Tibial nerve (tissue), 4 donors: ENCODE data around the gene DIP2C. TPM values are rescaled to one million over a fixed set of nuclear protein-coding genes. Genes with fewer than 3 reads are reported as not detected.

Source experiments
- DNase-seq, 2 donors: peaks; one replicate each; pipeline ENCODE4 v3.0.0-alpha.2; 2019; ENCODE audit warnings: low spot score in 2 of 2
- H3K27ac ChIP-seq, 4 donors: fragments of 200-600 bp; sonication (generic) in 3 of 4; one replicate each; pipeline ENCODE4 v1.5.1; 2017 to 2019; ENCODE audit warnings: mild to moderate bottlenecking in 1 of 4
- H3K27me3 ChIP-seq, 2 donors: fragments of 200-600 bp; sonication (generic) in 1 of 2; one replicate each; pipeline versions ENCODE4 v1.5.1 to v1.6.0; 2017 to 2019
- H3K36me3 ChIP-seq, 3 donors: fragments of 200-600 bp; sonication (generic); one replicate each; pipeline ENCODE4 v1.5.1; 2018 to 2019
- H3K4me1 ChIP-seq, 4 donors: fragments of 200-600 bp; sonication (generic) in 3 of 4; one replicate each; pipeline ENCODE4 v1.5.1; 2017 to 2019
- H3K4me3 ChIP-seq, 4 donors: fragments of 200-600 bp; sonication (generic) in 3 of 4; one replicate each; pipeline ENCODE4 v1.5.1; 2017 to 2019; ENCODE audit warnings: mild to moderate bottlenecking in 1 of 4, moderate library complexity in 1 of 4
- H3K9me3 ChIP-seq, 4 donors: fragments of 200-600 bp; sonication (generic) in 3 of 4; one replicate each; pipeline ENCODE4 v1.5.1; 2017 to 2019
- CTCF ChIP-seq, 5 experiments: fragments of 200-600 bp in 3 of 5; fragments of 450-650 bp in 2 of 5; sonication (generic) in 3 of 5; IDR thresholded peaks; one replicate each; pipeline ENCODE4 v1.5.1; 2016 to 2019; ENCODE audit warnings: antibody characterized with exemption in 5 of 5, mild to moderate bottlenecking in 3 of 5, moderate library complexity in 2 of 5
- EP300 ChIP-seq, 2 donors: sonication (generic); formaldehyde crosslinking; IDR thresholded peaks; one replicate each; pipeline ENCODE4 v1.6.1; 2017; ENCODE audit warnings: antibody characterized with exemption in 2 of 2, mild to moderate bottlenecking in 1 of 2
- POLR2A ChIP-seq, 2 donors: fragments of 450-650 bp; IDR thresholded peaks; one replicate each; pipeline ENCODE4 v1.6.1; 2017; ENCODE audit warnings: antibody characterized with exemption in 2 of 2, mild to moderate bottlenecking in 2 of 2, moderate library complexity in 2 of 2
- WGBS, 2 donors: methylation state at CpG; one replicate each; pipeline ENCODE4 v1.1.5; 2018; 5-methylcytosine and 5-hydroxymethylcytosine counted together
- total RNA-seq, 4 donors: library from RNA; depleted of rRNA; stranded (reverse); fragments of >200 nt; gene quantifications; one replicate each; pipeline ENCODE4 v1.1.0, GENCODE V29; 2016

The DIP2C gene
- total RNA-seq, 4 donors from 2014 or later: 31.4 to 46.5 (median 36.0) TPM

GRCh38 chr10:344582-345200, 344.8 kb downstream of the DIP2C start:
- TF ChIP-seq CTCF (IDR thresholded peaks at IDR 0.05) (no peak), EP300 (IDR thresholded peaks at IDR 0.05) (no peak), POLR2A (IDR thresholded peaks at IDR 0.05) (no peak)
- Histone ChIP-seq H3K4me1 (no peaks in the 10 kb centered on the region), H3K27ac (no peak overlapping the region), H3K27me3 (no peaks in the 10 kb centered on the region), H3K36me3 (peaks cover 0 to 72% (median 0%) of the 10 kb centered on the region in 3 donors), H3K4me3 (no peak overlapping the region), H3K9me3 (no peaks in the 10 kb centered on the region)
- 93 to 96% methylated on average over 26 to 27 of the region's 27 CpGs for WGBS, 2 donors
- DNase-seq: peak in 1 of 2 donors; percentile 9

GRCh38 chr10:343231-344220, 345.9 kb downstream of the DIP2C start:
- Histone ChIP-seq H3K4me3 (no peak overlapping the region), H3K27me3 (no peaks in the 10 kb centered on the region), H3K27ac (no peak overlapping the region), H3K9me3 (no peaks in the 10 kb centered on the region), H3K36me3 (peaks cover 0 to 75% (median 0%) of the 10 kb centered on the region in 3 donors), H3K4me1 (no peaks in the 10 kb centered on the region)
- WGBS, 2 donors: 87 to 92% methylated on average over 16 of the region's 16 CpGs
- peak in 1 of 2 donors; percentile 4 for DNase-seq
- TF ChIP-seq EP300 (IDR thresholded peaks at IDR 0.05): no peak
- no peak for TF ChIP-seq CTCF (IDR thresholded peaks at IDR 0.05)
- no peak for TF ChIP-seq POLR2A (IDR thresholded peaks at IDR 0.05)

- no peak for DNase-seq
- WGBS, 2 donors: 94% methylated on average over 23 of the region's 23 CpGs
- Histone ChIP-seq H3K9me3 (no peaks in the 10 kb centered on the region), H3K27me3 (no peaks in the 10 kb centered on the region), H3K4me3 (no peak overlapping the region), H3K27ac (no peak overlapping the region), H3K36me3 (peaks cover 0 to 83% (median 3%) of the 10 kb centered on the region in 3 donors), H3K4me1 (no peaks in the 10 kb centered on the region)
- TF ChIP-seq POLR2A (IDR thresholded peaks at IDR 0.05) (no peak), CTCF (IDR thresholded peaks at IDR 0.05) (no peak), EP300 (IDR thresholded peaks at IDR 0.05) (no peak)
Measured at GRCh38 chr10:341081-341740, 348.3 kb downstream of the DIP2C start.

DNA sequence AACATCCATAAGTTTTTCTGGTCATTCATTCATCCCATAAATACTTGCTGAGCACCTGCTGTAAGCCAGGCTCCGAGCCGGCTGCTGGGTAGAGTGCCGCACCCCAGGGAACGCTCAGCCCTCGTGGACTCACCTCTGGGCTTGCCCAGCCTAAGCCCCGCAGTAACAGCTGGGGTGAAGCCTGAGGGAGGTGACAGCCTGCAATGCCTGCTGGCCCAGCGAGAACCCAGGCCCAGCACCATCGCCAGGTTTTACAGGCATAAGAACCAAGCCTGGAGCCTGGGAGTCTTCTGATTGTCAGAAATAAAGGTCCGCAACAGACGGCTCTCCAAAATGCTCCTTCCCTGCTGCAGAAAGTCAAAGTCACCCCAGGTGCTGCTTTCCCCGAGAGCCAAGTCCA, 348.8 kb downstream of the DIP2C start:
- Histone ChIP-seq H3K27ac (no peak overlapping the region), H3K4me3 (no peak overlapping the region), H3K4me1 (no peaks in the 10 kb centered on the region), H3K36me3 (peaks cover 0 to 87% (median 3%) of the 10 kb centered on the region in 3 donors), H3K27me3 (no peaks in the 10 kb centered on the region), H3K9me3 (no peaks in the 10 kb centered on the region)
- no peak for DNase-seq
- WGBS, 2 donors: 88 to 90% methylated on average over 10 to 11 of the region's 11 CpGs
- no peak for TF ChIP-seq EP300 (IDR thresholded peaks at IDR 0.05)
- TF ChIP-seq POLR2A (IDR thresholded peaks at IDR 0.05): no peak

- H3K27me3 ChIP-seq: no peaks in the 10 kb centered on the region
- no peaks in the 10 kb centered on the region for H3K9me3 ChIP-seq
- H3K27ac ChIP-seq: no peak overlapping the region
- no peaks in the 10 kb centered on the region for H3K4me1 ChIP-seq
- peaks cover 0 to 80% (median 3%) of the 10 kb centered on the region in 3 donors for H3K36me3 ChIP-seq
- TF ChIP-seq EP300 (IDR thresholded peaks at IDR 0.05) (no peak), CTCF (IDR thresholded peaks at IDR 0.05) (no peak), POLR2A (IDR thresholded peaks at IDR 0.05) (no peak)
- no peak overlapping the region for H3K4me3 ChIP-seq
- 58 to 88% methylated on average over 2 of the region's 2 CpGs for WGBS, 2 donors
- no peak for DNase-seq
Measured at GRCh38 chr10:339038-339391, 350.5 kb downstream of the DIP2C start.
